Measurements from ENCODE around the gene TBX15.

The TBX15 gene

GRCh38 chr1:118984722-118985639 lies 3.2 kb downstream of the TBX15 start:
- no peak for DNase-seq

GRCh38 chr1:118984086-118984721 lies 3.9 kb downstream of the TBX15 start:
- no peak for DNase-seq

- no peak for DNase-seq
Observed at GRCh38 chr1:118983558-118984041, 4.5 kb downstream of the TBX15 start.

DNA sequence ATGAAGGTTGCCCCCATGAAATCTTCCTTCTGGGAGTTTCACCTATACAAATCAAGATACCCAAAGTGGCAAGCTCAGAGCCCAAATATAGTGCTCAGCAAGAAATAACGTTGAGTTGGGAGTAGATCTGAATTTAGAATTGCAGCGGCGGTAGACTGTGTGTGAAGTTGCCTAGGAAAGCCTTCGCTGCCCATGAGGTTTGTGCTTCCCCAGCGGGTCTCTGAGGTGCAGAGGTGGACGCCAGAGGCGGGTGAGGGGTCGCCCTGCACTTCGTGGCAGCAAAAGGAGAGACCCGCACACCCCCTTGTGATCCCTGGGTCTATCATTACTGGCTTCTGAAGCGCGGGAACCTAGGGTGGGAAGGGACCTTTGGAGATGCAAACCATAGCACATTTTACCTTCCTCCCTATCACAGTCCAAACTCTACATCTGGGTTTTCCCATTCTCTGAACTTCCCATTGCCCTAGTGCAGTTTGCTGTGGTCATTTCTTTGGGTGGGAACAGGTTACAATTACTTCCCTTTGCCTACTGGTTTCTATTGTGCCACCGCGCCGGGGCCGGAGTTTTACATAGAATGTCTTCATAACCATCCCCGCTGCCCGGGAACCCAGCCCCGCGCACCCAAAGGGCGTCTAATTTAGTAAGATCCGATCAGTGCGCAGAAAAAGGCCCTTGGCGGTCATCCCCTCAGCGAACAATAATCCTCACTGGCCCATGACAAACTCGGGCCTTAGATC lies 5.2 kb downstream of the TBX15 start:
- DNase-seq: no peak

- no peak for DNase-seq
Observed at GRCh38 chr1:118982266-118982665, 5.9 kb downstream of the TBX15 start.

DNA sequence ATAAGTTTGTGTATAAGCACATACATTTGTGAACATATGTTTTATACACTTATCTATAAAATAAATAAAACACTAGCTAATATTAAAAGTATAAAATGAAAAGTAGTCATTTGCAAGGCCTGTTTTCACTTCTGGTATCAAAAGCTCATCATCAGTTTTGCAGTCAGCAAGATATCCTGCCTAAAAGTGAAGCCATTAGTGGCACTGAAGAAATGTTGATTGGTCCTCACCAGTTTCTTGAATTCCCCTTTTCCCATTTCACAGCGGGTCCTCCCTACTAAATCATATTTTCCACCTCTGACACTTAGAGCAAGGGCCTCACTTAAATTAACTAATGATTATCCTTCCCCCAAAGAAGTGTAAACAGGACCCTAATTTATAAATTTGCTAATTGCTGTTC lies 6.7 kb downstream of the TBX15 start:
- DNase-seq: no peak

DNA sequence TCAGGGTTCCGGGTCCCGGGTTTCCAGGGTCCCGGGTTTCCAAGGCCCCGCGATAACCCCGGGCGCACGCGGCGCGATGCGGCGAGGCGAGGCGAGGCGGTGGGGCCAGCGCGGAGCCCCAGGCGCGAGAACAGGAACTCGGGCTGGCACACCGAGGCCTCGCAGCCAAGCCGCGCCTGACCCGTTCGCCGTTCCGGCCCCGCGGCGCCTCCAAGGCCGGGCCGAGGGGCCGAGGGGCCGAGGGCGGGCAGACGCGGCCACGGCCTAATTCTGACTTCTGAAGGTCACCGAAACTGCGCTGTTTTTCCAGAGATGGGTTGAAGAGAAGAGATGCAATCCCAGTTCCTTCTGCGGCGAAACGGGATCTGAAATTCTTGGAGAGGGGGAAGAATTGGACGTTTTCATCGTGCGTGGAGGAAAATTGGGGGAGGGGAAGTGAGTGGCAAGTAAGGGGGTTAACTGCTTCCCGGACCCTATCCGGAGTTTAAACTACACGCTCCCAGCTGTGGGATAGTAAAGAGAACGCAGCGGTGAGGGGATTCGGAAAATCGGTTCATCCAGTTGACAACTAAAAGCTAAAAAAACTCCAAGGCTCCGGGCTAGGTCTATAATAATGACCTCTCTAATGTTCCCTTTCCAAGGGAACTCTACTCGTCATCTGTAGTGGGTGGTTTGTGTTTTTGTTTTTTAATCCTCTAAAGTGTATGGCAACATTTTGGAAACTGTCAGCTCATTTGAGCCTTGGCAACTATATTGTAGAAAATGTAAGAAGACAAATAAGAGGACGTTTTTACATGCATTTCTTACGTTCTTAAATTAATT lies 8.2 kb downstream of the TBX15 start:
- DNase-seq: no peak

GRCh38 chr1:118978914-118979701 lies 9.0 kb downstream of the TBX15 start:
- no peak for DNase-seq

- DNase-seq: no peak
Observed at GRCh38 chr1:118977600-118977999, 10.5 kb downstream of the TBX15 start.

GRCh38 chr1:118974661-118975060 lies 13.5 kb downstream of the TBX15 start:
- DNase-seq: no peak

DNA sequence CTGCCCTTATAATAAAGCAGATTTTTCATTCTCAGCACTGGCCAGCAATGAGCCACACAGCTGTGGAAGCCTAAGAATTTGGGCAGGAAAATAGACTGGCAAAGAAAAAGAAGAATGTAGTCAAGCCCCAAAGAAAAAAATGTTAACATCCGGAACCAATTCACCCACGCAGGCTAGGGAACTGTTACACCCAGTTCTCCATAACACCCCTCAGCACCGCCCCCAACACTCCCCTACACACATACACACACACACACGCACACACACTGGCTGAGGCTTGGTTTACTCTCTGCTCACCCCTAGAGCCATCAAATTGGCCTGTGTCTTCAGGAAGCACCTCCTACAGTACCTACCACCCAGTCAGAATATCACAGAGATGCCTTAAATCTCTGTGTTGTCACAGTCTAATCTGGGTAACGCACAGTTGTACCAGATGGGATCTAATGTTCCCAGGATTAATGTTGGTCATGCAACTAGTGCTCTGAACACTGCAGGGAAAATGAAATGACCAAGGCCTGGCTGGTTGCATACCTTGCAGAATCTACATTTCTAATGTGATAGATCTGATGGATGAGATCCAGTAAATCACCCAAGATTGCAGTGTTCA lies 14.5 kb downstream of the TBX15 start:
- no peak for DNase-seq

DNA sequence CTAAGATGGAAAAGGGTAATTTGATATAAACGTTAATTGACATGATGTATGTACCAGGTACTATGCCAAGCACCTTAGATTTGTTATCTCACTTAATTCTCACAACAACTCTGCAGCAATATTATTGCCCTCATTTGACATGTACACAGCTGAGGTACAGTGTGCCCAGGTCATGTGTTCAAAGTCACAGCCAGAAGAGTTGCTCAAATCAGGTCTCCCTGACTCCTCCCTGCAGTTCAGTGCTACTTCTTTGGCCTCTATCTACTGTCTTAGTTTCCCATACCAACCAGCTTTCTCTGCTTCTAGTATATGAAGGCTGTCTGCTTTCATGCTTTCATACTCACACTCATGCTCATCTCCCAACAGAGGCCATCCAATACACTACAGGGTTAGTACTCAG lies 15.1 kb downstream of the TBX15 start:
- no peak for DNase-seq

GRCh38 chr1:118970451-118970850 lies 17.7 kb downstream of the TBX15 start:
- DNase-seq: no peak

- DNase-seq: no peak
Observed at GRCh38 chr1:118963456-118964430, 24.4 kb downstream of the TBX15 start.

DNA sequence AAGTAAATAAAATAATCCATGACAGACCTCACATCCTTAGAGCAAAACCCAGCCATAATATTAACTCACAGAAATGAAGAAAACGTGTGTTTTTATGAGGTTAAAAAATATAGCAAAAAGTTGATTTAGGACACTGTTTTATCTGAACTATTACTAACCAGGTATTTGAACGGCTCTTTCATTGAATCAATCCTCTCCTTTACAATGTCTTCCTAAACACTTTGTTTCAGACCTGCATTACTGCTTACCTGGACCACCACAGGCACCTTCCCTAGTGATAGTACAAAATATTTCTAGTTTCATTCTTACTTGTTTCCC lies 25.0 kb downstream of the TBX15 start:
- DNase-seq: no peak

DNA sequence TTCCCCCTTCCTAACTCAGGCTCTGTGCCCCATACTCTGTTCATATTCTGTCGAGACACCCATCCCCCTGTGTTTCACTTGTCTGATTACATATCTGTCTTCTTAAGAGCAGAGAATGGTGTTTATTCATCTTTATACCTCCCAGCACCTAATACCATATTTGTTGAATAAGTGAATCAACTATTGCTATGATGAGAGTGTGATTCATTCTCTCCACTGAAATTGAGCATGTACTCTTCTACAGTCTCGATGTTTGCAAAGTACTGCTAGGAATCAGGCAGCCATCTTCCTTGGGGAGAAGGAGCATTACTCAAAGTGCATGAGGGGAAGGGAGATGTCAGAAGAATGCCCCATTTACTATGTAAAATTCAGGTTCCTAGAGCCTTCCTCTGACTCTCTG lies 27.0 kb downstream of the TBX15 start:
- DNase-seq: no peak

DNA sequence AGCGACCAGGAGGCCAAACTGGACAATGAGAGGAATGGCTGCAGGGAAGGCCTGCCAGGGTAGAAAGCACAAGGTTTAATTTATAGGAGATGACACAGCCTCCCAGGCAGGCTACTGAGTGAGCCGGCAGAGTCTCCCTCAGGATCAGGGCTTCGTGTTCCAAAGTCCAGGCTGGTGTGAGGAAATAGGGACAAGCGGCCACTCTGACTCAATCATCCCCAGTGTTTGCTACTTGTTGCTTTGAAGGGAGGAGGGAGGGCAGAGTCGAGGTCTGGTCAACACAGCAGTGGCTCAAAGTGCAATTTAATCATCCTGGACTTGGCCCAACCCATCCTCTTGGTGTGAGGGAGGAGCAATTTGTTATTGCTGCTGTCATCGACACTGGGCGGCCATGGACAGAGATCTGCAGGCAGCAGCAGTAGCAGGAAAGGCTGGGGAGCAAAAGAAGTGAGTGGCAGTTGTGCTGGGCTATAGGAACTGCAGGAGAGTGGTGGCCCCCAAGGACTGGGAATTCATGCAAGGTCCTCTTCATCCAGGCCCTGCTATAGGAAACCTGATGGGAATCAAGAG lies 27.5 kb downstream of the TBX15 start:
- DNase-seq: no peak

- no peak for DNase-seq
Observed at GRCh38 chr1:118960026-118960561, 28.0 kb downstream of the TBX15 start.

- DNase-seq: no peak
Observed at GRCh38 chr1:118958937-118959631, 29.1 kb downstream of the TBX15 start.

Data from NCI-H1417 treated with DMSO at 0.1 percent for 48 hours (cell line).